Activated gamma-delta T cell (primary cell): ENCODE measurements around the gene TMEM192.
"Not testable (repeated sequence)": the region's sequence is repeated elsewhere in the genome, so short reads cannot be mapped to it uniquely, and the experiment has no call there.

Experiments
- DNase-seq: peaks from one replicate; lab custom pipeline; 2025; lab: John Stamatoyannopoulos, UW

Gene TMEM192

DNA sequence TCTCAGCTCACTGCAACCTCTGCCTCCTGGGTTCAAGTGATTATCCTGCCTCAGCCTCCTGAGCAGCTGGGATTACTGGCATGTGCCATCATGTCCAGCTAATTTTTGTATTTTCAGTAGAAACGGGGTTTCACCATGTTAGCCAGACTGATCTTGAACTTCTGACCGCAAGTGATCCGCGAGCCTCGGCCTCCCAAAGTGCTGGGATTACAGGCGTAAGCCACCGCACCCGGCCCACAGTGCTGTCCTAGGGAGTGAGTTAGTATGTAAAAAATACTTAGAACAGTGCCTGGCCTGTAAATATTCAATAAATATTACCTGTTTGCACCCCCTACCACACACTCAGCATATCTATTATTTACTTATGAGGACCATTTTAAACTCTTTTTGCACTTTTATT, 20.5 kb downstream of the TMEM192 start:
- DNase-seq: not testable (repeated sequence)

DNA sequence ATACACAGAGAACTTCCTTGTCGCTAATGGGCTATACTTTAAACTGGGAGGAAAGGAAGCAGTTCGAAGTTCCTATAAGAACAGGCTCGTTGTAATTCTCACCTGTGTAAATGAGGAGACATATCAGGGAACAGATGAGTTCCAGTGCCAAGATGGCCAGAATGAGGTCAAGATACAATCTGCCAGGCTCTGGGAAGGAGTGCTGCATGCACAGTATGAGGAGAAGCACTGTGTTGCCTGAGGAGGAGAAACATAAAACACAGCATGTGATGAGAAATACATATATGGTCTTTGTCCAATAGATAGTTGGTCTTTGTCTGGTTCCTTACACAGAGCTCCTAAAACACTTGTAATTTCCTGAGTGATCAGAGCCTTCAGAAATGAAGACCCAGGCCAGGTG, 24.3 kb downstream of the TMEM192 start:
- no peak for DNase-seq

DNA sequence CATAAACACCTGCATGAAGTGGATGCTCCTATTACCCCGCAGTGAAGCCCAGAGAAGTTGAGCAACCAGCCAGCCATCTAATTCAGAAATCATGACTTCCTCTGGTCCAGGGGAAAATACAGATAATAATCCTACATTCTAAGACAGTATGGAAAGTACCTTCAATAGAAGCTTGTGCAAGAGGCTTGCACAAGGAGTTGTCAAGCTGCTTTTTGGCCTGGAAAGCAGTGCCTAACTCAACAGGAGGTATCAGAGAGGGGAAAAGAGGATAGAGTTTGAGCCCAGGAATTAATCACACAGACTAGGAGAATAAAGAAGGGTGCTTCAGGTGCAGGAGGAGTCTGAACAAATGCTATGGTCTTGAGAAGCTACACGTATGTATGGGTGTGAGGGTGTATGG, 26.7 kb downstream of the TMEM192 start:
- DNase-seq: no peak

DNA sequence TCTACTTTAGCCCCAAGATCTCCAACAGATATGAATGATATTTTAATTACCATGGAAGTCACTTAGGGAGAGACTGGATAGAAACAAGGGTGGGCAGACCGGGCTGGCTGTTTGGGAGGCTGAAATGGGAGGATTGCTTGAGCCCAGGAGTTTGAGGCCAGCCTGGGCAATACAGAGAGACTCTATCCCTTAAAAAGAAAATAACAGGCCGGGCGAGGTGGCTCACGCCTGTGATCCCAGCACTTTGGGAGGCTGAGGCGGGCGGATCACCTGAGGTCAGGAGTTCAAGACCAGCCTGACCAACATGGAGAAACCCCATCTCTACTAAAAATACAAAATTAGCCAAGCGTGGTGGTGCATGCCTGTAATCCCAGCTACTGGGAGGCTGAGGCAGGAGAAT, 27.9 kb downstream of the TMEM192 start:
- not testable (repeated sequence) for DNase-seq

DNA sequence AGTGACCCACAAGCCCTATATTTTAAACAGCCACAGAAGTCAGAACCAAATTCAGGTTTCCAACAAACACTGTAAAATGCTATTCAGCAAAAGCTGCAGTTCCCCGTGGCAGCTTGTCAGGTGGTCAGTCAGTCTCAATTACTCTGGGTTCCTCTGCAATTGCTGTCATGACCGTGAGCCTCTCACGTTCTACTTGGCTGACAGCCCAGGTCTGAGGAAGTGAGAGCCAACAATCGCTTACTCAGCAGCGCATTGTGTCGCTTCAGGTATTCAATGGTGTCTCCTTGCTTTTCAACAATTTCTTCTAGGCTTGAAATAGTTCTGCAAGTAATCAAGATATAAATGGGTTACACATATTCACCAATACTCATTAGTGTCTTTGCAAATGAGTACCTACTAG, 33.2 kb downstream of the TMEM192 start:
- no peak for DNase-seq

DNA sequence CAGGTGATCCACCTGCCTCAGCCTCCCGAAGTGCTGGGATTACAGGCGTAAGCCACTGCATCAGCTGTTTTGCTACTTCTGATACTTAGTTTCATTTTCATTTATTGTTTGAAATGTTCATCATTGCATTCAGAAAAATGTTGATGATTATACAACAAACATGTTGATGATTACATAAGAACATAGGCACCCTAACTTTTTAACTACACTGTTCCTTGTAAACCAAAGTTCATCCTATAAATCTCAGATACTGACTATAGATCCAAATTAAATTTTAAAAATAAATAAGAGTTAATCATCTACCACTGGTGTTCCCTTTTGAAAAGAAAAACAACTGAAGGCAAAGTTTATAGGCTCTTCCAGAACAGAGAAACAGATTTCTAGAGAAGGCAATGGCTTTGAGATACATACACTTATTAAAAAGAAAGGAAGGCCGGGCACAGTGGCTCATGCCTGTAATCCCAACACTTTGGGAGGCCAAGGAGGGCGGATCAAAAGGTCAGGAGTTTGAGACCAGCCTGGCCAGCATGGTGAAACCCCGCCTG, 35.6 kb downstream of the TMEM192 start:
- no peak for DNase-seq

DNA sequence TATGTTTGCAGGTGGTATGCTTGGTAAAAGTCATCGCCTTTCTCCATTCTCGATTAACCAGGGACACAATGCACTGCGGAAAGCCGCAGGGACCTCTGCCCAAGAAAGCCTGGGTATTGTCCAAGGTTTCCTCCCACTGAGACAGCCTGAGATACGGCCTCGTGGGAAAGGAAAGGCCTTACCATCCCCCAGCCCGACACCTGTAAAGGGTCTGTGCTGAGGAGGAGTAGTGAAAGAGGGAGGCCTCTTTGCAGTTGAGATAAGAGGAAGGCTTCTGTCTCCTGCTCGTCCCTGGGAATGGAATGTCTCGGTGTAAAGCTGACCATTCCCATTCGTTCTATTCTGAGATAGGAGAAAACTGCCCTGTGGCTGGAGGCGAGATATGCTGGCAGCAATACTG, 39.3 kb downstream of the TMEM192 start:
- not testable (repeated sequence) for DNase-seq

DNA sequence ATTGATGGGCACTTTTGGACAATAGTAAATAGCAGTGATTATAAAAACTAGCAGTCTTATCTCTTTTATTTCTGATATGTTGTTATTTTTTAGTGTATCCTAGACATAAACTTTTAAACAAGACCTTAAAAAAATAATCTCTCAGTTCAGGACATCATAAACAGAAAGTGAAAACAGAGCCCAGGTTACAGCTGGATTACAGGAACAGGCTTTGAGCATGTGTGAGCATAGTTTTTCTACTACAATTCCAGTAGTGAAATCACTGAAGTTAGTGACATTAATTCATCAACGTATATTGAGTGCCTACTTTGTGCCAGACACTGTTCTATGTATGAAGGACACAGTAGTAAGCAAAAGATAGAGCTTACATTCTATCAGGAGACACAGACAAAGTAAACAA, 42.1 kb downstream of the TMEM192 start:
- DNase-seq: no peak

DNA sequence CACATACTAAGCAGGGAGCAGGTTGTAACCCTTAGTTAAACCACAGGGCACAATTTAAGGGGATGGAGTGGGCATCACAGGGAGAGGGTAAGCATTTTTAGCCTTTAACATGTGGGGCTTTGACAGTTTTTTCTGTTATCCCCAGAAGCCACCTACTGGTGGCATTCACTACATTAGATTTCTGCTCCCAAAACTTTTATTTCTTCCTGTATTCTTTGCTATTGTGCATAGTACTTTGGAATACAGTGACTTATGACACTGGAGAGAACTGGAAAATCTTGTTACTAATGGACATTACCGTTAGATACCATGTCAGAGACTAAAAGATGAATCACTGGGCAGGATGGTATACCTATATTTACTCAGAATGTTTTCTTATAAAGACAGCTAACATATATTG, 51.7 kb downstream of the TMEM192 start:
- DNase-seq: no peak

DNA sequence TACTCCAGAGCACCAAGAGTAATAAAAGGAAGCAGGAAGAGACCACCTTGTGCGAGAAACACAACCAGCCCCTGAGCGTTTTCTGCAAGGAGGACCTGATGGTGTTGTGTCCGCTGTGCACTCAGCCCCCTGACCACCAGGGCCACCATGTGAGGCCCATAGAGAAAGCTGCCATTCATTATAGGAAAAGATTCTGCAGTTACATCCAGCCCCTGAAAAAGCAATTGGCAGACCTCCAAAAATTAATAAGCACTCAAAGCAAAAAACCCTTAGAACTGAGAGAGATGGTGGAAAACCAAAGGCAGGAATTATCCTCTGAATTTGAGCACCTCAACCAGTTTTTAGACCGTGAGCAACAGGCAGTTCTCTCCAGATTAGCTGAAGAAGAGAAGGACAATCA, 53.3 kb downstream of the TMEM192 start:
- DNase-seq: no peak

DNA sequence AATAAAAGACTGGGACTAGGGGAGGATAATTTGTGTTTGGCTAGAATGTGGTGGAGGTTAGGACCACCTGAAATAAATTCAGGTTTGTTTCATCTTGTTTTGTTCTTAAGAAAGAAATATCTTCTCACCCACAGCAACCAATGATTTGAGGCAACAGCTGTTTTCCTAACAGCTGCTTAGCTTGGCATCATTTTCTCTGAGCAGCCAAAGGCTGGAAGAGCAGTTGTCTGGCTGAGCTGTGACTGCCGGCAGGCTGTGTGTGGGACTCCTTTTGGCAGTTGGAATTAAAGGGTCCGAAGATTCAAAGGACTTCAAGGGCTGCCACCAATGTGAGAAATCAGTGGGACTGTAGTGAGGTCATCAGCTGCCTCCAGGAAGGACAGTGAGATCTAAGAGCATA, 54.0 kb downstream of the TMEM192 start:
- DNase-seq: no peak

DNA sequence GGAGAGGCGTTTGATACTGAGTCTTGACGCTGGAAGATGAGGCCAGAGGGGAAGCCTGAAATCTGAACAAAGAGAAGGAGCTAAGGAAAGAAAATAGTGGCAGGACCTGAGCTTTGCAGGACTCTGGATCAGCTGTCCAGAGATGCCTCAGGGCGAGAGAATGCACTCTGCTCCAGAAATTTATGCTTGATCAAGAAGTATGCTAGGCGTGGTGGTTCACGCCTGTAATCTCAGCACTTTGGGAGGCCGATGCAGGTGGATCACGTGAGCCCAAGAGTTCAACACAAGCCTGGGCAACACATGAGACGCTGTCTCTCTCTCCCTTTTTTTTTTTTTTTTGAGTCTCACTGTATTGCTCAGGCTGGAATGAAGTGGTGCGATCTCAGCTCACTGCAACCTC, 57.1 kb downstream of the TMEM192 start:
- DNase-seq: no peak

DNA sequence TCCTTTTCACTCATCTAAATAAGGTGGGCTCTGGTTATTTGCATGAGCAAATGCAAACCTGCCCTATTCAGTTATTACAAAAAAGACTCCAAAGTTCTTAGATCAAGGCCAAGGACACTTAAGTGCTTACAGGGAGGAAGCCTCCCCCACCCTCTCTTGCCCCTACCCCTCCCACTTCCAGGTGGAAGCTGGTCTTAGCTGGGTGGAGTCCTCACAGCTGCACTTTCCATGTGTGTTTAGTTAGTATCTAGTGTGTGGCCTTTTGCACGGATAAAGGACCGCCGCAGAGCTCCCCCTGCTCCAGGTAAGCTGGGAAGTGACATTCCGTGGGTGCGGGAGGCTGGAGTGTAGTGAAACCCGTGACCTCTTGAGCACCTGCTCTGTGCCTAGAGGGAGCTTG, 59.0 kb downstream of the TMEM192 start, which contains the start of gene TRIM75:
TSS of gene TRIM75 (plus strand) at position 222 of the 400 bp plus-strand sequence. CDS start 5,282 bp downstream, outside the sequence.
- no peak for DNase-seq

DNA sequence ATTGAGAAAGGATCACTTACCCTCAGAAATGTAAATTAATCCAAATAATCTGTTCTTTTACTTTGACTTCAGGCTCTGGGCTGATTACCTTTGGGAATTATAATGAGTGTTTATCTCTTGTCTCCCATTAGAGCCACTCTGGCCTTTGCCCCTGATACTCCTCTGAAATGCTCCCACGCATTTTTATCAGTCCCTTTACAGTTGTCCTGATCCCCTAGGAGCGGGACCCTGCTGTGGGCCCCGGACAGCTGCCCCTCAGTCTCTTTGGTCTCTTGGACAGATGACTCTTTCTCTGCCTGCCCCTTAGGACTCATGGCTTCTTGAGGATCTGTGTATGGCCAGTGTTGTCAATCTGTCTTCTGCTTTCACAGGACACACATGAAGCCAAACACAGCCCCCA, 60.0 kb downstream of the TMEM192 start:
- no peak for DNase-seq

DNA sequence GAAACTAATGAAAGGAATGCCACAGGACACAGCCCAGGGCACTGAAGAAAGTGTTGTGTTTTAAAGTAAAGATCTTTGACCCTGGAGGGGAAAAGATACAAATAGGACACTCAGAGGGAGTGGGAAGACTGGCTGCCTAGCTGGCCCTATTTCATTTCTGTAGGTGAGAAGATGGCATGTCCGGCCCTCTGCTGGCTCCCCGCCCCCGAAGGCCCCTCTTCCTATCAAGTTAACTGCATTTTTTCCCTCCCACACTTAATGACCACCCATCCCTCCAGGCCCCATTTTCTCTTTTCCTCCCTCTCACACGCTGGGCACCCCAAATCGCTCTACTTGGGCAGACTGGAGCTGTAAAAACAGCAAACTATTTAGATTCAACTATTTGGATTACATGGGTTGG, 64.5 kb downstream of the TMEM192 start:
- no peak for DNase-seq

DNA sequence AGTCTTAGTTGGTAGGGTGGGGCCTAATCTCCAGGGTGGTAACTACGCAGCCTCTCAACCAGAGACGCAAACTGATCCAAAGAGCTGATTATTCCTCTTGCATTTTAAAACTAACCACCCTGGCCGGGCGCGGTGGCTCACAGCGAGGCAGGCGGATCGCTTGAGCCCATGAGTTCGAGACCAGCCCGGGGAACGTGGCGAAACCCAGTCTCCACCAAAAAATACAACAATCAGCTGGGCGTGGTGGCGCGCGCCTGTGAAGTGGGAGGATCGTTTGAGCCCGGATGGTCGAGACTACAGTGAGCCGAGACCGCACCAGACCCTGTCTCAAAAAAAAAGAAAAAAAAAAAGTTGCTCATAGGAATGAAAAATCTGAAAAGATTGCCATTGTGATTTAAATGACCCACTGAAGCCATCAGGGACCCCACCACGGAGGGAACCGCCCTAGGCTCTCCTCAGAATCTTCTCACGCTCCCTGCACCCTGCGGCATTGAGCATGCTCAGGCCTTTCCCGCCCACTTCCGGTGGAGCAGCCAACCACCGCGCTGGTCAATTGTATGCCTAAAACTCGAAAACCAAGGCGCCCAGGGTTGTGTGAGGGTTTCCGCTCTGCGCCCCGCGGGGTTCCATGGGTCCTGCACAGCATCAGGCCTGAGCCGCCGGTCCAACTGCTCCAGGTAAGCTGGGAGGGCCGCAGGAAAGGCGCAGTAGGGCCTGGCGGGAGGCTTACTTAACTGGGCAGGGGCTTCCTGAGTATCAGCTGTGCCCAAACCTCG, 81.0 kb downstream of the TMEM192 start, which contains the start of gene TRIM60:
TSS of gene TRIM60 (plus strand) at position 564 of the 776 bp plus-strand sequence. CDS start 8,074 bp downstream, outside the sequence.
- DNase-seq: no peak

DNA sequence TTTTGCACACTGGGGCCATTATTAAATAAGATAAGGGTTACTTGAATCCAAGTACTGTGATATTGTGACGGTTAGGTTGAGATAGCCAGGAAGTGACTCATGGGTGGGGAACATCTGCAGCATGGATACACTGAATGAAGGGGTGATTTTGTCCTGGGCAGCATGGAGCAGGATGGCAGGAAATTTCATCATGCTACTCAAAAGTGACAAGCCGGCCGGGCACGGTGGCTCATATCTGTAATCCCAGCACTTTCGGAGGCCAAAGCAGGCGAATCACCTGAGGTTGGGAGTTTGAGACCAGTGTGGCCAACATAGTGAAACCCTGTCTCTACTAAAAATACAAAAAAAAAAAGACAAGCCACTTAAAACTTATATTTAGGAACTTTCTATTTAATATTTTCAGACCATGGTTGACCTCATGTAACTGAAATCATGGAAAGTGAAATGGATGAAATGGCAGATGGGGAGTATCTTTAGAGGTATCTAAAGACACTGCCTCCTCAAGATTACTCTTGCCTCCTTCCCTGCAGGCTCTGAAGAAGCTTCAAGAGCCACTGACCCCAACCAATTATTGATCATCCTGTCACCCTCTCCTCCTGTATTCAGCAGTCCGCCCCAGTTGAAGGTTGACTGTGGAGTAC, 84.8 kb downstream of the TMEM192 start:
- no peak for DNase-seq

DNA sequence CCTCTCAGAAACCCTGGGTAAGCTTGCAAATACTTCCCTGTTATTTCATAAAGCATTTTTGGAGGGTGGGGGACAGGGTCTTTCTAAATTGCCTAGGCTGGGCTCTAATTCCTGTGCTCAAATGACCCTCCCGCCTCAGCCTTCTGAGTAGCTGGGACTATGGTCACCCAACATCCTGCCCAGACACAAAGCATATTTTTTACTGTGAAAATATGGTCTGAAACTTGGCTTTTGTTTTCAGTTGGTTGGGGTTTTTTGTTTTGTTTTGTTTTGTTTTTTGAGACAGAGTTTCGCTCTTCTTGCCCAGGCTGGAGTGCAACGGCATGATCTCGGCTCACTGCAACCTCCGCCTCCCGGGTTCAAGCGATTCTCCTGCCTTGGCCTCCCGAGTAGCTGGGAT, 86.9 kb downstream of the TMEM192 start:
- not testable (repeated sequence) for DNase-seq
